ENCODE data around the gene CHCHD6.

Gene CHCHD6

DNA sequence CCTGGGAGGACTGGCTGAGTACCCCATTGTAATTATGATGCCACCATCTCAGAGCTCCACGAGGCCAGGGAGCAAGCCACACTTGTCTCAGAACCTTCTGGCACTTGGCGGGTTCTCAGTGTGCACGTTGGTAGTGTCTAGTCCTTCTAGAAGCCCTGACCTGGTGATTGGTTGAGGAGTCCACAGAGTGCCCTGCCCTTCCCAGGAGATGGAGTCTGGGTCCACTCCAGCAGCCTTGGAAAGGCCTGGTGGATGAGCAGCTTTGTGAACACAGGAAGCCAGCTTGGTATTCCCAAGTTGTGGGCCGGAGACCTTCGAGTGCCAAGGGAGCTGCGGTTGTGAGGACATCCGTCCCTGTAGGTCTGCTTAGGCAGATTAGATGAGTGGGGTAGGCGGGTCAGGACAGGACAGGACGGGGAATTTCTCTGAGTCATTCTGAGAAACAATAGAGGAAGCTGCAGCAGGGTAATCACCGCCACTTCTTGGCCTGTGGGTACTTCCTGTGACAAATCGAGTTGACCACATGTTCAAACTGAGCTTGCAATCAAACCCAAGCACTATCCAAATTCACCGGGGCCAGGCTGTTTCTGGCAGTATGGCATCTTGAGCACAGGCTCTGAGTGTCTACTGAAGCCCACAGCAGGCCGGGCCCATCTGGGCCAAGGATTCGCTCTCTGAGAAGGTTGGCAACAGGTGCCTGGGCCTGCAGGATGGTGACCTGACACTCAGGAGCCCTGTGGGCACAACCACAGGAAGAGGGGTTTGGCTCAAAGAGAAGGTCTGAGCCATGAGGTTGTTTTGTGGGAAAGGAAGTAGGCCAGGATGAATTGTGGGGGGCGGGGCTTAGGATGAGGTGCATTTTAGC, 207.4 kb downstream of the CHCHD6 start:
- Histone ChIP-seq H3K36me3 (ENCODE audit: insufficient read depth, low read length) (no peaks in the 10 kb centered on the region), H3K9me3 (ENCODE audit: low read depth, low read length) (no peaks in the 10 kb centered on the region), H3K9ac (ENCODE audit: insufficient read length) (no peak overlapping the region), H3K4me3 (no peak overlapping the region), H3K27ac (no peak overlapping the region)
- no peak for TF ChIP-seq POLR2AphosphoS5 (IDR thresholded peaks at IDR 0.05; ENCODE audit: borderline replicate concordance, low read depth, low read length)
- TF ChIP-seq EZH2 (IDR thresholded peaks at IDR 0.05), result no peak
- TF ChIP-seq FOXP2 (optimal IDR thresholded peaks at IDR 0.05; ENCODE audit: control extremely low read depth, extremely low read length, insufficient read depth), result no peak
- no peak for DNase-seq (ENCODE audit: low read depth, low spot score)

DNA sequence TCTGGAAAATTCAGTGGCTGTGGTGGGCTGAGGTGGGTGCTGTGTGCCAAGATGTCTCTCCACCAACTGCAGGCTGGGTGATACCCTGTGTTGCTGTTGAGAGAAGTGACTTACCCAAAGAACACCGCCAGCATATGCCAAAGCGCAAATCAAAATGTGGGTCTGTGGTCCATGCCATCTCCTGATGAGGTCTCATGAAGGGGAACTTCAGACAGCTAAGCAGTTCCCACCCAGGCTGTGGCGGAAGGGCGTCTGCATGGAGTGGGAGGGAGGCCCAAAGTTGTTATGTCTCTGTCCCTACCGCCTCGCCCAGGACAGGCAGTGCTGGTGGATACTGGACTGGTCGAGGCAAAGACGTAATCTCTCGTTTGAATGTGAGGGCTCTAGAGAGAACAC, 208.0 kb downstream of the CHCHD6 start:
- TF ChIP-seq POLR2AphosphoS5 (IDR thresholded peaks at IDR 0.05; ENCODE audit: borderline replicate concordance, low read depth, low read length) (no peak), EZH2 (IDR thresholded peaks at IDR 0.05) (no peak), FOXP2 (optimal IDR thresholded peaks at IDR 0.05; ENCODE audit: control extremely low read depth, extremely low read length, insufficient read depth) (no peak)
- H3K9ac ChIP-seq (ENCODE audit: insufficient read length), result no peak overlapping the region
- H3K27ac ChIP-seq, result no peak overlapping the region
- no peaks in the 10 kb centered on the region for H3K9me3 ChIP-seq (ENCODE audit: low read depth, low read length)
- H3K4me3 ChIP-seq, result no peak overlapping the region
- DNase-seq (ENCODE audit: low read depth, low spot score), result no peak
- no peaks in the 10 kb centered on the region for H3K36me3 ChIP-seq (ENCODE audit: insufficient read depth, low read length)

DNA sequence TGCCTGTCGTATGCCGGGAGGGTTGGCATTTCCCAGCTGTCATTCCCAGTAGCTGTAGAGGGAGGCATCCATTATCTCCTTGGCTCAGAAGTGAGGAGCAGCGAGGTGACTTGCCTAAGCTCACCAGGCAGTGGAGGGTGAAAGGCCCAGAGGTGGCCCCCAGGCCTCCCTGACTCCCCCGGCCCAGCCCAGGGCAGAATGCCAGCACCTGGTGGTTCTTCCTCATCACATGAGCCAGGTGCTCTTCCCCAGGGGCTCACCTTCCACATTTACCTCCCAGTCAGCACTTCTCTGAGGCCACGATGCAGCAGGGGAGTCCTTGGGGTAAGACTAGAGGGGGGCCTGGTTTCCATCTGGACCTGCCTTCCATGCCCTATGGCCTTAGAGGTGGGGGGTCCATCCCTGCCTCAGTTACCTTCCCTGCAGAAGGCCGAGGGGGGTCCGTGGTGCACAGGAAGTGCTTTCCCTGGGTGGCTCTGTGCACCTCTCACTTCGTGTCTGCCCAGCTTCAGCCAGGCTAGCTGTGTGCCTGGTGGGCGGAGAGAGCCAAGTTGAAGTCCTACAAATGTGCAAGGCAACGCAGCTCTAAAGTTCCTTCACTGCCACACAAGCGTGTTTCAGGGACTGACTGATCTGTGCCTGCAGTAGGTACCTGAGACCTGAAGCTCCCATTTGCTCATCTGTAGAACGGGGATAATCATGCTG, 208.6 kb downstream of the CHCHD6 start:
- Histone ChIP-seq H3K9ac (ENCODE audit: insufficient read length) (no peak overlapping the region), H3K27ac (no peak overlapping the region)
- no peak for DNase-seq (ENCODE audit: low read depth, low spot score)

DNA sequence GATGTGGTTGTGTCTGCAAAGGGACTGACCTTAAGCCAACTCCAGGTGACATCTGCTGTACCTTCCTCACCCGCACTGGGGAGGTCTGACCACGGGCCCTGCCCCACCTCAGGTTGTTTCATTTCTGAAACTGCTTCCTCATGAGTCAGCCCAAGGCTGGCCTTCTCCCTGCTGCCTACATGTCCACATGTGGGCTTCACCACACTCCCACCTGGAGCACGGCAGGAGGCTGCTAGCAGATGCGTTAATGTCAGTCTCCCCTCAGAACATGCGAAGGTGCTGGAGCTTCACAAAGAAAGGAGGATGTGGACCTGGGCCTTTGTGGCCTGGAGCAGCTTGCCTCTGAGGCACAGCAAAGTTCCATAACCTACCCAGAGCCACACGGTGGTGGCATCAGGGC, 209.5 kb downstream of the CHCHD6 start:
- H3K27ac ChIP-seq, result no peak overlapping the region
- no peak overlapping the region for H3K4me3 ChIP-seq
- no peak for DNase-seq (ENCODE audit: low read depth, low spot score)
- H3K36me3 ChIP-seq (ENCODE audit: insufficient read depth, low read length), result no peaks in the 10 kb centered on the region
- no peak overlapping the region for H3K9ac ChIP-seq (ENCODE audit: insufficient read length)
- no peaks in the 10 kb centered on the region for H3K9me3 ChIP-seq (ENCODE audit: low read depth, low read length)
- TF ChIP-seq EZH2 (IDR thresholded peaks at IDR 0.05) (no peak), POLR2AphosphoS5 (IDR thresholded peaks at IDR 0.05; ENCODE audit: borderline replicate concordance, low read depth, low read length) (no peak), FOXP2 (optimal IDR thresholded peaks at IDR 0.05; ENCODE audit: control extremely low read depth, extremely low read length, insufficient read depth) (no peak)

More for the DNA sequence above, 208.6 kb downstream of the CHCHD6 start:
- H3K9me3 ChIP-seq (ENCODE audit: low read depth, low read length), result no peaks in the 10 kb centered on the region
- TF ChIP-seq FOXP2 (optimal IDR thresholded peaks at IDR 0.05; ENCODE audit: control extremely low read depth, extremely low read length, insufficient read depth) (no peak), POLR2AphosphoS5 (IDR thresholded peaks at IDR 0.05; ENCODE audit: borderline replicate concordance, low read depth, low read length) (no peak), EZH2 (IDR thresholded peaks at IDR 0.05) (no peak)
- H3K36me3 ChIP-seq (ENCODE audit: insufficient read depth, low read length), result no peaks in the 10 kb centered on the region
- H3K4me3 ChIP-seq, result no peak overlapping the region

DNA sequence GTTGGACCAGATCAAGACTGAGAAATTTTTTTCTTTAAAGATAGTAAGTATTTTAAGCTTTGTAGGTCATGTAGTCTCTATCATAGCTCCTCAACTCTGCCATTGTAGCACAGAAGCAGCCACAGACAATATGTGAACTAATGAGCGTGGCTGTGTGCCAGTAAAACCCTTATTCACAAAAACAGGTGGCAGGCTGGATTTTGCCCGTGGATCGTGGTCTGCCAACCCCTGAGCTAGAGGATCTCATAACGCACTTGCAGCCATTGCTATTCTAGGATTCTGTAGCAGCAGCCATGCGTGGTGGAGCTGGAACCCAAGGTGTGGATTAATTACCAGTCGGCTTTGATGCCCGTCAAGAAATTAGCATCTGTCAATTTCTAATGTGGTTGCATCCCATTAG, 210.2 kb downstream of the CHCHD6 start:
- no peak overlapping the region for H3K9ac ChIP-seq (ENCODE audit: insufficient read length)
- H3K27ac ChIP-seq, result no peak overlapping the region
- no peak for DNase-seq (ENCODE audit: low read depth, low spot score)
- H3K9me3 ChIP-seq (ENCODE audit: low read depth, low read length), result no peaks in the 10 kb centered on the region
- no peak for TF ChIP-seq POLR2AphosphoS5 (IDR thresholded peaks at IDR 0.05; ENCODE audit: borderline replicate concordance, low read depth, low read length)
- no peak for TF ChIP-seq FOXP2 (optimal IDR thresholded peaks at IDR 0.05; ENCODE audit: control extremely low read depth, extremely low read length, insufficient read depth)
- TF ChIP-seq EZH2 (IDR thresholded peaks at IDR 0.05), result no peak
- H3K4me3 ChIP-seq, result no peak overlapping the region
- no peaks in the 10 kb centered on the region for H3K36me3 ChIP-seq (ENCODE audit: insufficient read depth, low read length)

DNA sequence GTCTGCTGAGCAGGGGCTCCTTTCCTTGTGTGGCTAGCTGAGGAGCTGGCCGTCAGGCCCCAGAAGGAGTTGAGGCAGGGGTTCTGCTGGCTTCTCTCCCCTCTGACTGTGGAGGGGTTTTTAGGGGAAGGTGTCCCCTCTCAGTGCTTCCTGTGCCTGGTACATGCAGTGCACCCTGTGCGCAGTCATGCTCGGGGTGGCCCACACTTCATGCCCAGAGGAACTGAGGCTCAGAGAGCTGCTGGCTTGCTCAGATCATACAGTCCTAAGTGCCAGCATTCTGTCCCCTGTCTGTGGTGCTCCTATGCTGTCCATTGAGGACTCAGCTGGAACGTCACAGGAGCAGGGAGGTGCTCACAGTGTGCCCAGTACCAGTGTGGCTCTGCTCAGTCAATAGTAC, 211.0 kb downstream of the CHCHD6 start:
- no peak for DNase-seq (ENCODE audit: low read depth, low spot score)
- no peak overlapping the region for H3K9ac ChIP-seq (ENCODE audit: insufficient read length)
- H3K9me3 ChIP-seq (ENCODE audit: low read depth, low read length), result peaks cover 3% of the 10 kb centered on the region; the same call in 1 of the 2 replicates
- no peak for TF ChIP-seq EZH2 (IDR thresholded peaks at IDR 0.05)
- TF ChIP-seq POLR2AphosphoS5 (IDR thresholded peaks at IDR 0.05; ENCODE audit: borderline replicate concordance, low read depth, low read length), result no peak
- no peak for TF ChIP-seq FOXP2 (optimal IDR thresholded peaks at IDR 0.05; ENCODE audit: control extremely low read depth, extremely low read length, insufficient read depth)
- H3K36me3 ChIP-seq (ENCODE audit: insufficient read depth, low read length), result no peaks in the 10 kb centered on the region; the same call in 1 of the 2 replicates
- H3K4me3 ChIP-seq, result no peak overlapping the region
- H3K27ac ChIP-seq, result no peak overlapping the region

DNA sequence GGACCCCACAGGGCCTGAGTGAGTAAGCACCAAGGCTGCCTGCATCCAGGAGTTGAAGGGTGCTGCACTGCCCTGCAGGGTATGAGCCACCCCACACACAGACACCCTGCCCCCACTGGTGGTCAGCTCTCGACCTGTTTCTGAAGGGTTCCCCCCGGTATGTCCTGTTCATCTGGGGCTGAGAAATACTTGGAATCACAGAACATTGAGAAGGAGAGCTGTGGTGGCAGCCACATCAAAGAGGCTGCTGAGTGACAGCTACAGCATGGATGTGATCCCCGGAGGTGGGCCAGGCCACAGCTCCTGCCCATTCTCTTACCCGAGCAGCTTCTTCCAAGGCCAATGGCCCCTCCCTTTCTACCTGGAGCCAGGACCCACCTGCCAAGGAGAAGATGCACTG, 212.5 kb downstream of the CHCHD6 start:
- Histone ChIP-seq H3K36me3 (ENCODE audit: insufficient read depth, low read length) (no peaks in the 10 kb centered on the region; the same call in 1 of the 2 replicates), H3K27ac (no peak overlapping the region), H3K9ac (ENCODE audit: insufficient read length) (no peak overlapping the region), H3K4me3 (no peak overlapping the region), H3K9me3 (ENCODE audit: low read depth, low read length) (peaks cover 7% of the 10 kb centered on the region; the same call in 1 of the 2 replicates)
- TF ChIP-seq EZH2 (IDR thresholded peaks at IDR 0.05) (no peak), POLR2AphosphoS5 (IDR thresholded peaks at IDR 0.05; ENCODE audit: borderline replicate concordance, low read depth, low read length) (no peak), FOXP2 (optimal IDR thresholded peaks at IDR 0.05; ENCODE audit: control extremely low read depth, extremely low read length, insufficient read depth) (no peak)
- DNase-seq (ENCODE audit: low read depth, low spot score), result no peak

DNA sequence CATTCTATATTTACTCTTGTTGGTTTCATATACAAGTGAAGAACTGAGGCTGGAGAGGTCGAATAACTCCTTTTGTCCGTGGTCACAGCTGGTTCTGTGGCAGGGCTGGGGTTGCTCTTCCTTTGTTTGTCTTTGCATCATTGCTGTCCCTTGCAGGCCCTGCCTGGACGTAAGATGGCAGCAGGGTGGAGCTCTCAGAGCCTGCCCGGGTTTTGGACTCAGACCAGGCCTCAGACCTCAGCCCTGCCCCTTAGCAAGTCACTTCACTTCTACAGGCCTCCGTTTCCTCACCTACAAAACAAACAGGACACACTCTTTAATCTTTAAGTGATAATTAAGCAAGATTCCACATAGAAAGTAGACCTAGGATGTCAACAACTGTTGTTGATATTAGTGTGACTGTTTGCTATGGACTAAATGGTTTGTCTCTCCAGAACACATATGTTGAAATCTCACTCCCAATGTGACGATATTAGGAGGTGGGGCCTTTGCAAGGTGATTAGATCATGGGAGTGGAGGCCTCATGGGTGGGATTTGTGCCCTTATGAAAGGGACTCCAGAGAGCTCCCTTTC, 213.3 kb downstream of the CHCHD6 start:
- no peak for TF ChIP-seq POLR2AphosphoS5 (IDR thresholded peaks at IDR 0.05; ENCODE audit: borderline replicate concordance, low read depth, low read length)
- TF ChIP-seq EZH2 (IDR thresholded peaks at IDR 0.05), result no peak
- TF ChIP-seq FOXP2 (optimal IDR thresholded peaks at IDR 0.05; ENCODE audit: control extremely low read depth, extremely low read length, insufficient read depth), result no peak
- no peak overlapping the region for H3K9ac ChIP-seq (ENCODE audit: insufficient read length)
- no peak overlapping the region for H3K4me3 ChIP-seq
- peaks cover 7% of the 10 kb centered on the region; the same call in 1 of the 2 replicates for H3K9me3 ChIP-seq (ENCODE audit: low read depth, low read length)
- DNase-seq (ENCODE audit: low read depth, low spot score), result no peak
- no peak overlapping the region for H3K27ac ChIP-seq
- H3K36me3 ChIP-seq (ENCODE audit: insufficient read depth, low read length), result no peaks in the 10 kb centered on the region; the same call in 1 of the 2 replicates

Data from SK-N-MC (cell line).